OCI-M1 (cell line): ENCODE data around the gene SP7.
"Not testable (repeated sequence)": the region's sequence is repeated elsewhere in the genome, so short reads cannot be mapped to it uniquely, and the experiment has no call there.

Experiments
- DNase-seq: peaks from one replicate; lab custom pipeline; 2025; lab: John Stamatoyannopoulos, UW

The SP7 gene

DNA sequence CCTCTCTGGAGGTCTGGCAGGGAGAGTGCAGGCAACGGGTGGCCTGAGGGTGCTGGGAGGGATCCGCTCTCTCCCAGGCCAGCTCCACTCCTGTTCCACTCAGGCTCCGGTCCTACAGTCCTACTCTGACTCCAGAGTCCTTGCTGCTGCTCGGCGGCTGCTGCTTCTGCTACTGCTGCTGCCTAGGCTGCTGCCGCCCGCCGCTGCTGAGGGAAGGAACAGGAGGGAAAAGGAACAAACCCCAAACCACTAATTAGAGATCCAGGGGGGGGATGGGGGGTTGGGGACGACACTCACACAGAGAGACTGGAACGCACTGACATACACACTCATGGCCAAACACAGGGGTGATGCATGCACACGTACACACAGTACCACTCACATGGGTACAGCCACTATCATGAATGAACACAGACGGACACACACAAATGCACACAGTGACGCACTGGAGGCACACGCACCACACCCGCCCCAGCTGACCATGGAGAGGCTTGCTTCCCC, at the start of gene SP7:
SP7 (minus strand) TSS at position 174 of the 501 bp plus-strand sequence. CDS start 708 bp downstream, outside the sequence.
- DNase-seq: peak; percentile 43

DNA sequence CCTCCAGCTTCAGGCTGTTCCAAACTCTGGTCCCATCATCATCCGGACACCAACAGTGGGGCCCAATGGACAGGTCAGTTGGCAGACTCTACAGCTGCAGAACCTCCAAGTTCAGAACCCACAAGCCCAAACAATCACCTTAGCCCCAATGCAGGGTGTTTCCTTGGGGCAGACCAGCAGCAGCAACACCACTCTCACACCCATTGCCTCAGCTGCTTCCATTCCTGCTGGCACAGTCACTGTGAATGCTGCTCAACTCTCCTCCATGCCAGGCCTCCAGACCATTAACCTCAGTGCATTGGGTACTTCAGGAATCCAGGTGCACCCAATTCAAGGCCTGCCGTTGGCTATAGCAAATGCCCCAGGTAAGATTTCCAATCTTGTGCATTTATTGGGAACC, 47.1 kb upstream of the SP7 start:
- DNase-seq: no peak

DNA sequence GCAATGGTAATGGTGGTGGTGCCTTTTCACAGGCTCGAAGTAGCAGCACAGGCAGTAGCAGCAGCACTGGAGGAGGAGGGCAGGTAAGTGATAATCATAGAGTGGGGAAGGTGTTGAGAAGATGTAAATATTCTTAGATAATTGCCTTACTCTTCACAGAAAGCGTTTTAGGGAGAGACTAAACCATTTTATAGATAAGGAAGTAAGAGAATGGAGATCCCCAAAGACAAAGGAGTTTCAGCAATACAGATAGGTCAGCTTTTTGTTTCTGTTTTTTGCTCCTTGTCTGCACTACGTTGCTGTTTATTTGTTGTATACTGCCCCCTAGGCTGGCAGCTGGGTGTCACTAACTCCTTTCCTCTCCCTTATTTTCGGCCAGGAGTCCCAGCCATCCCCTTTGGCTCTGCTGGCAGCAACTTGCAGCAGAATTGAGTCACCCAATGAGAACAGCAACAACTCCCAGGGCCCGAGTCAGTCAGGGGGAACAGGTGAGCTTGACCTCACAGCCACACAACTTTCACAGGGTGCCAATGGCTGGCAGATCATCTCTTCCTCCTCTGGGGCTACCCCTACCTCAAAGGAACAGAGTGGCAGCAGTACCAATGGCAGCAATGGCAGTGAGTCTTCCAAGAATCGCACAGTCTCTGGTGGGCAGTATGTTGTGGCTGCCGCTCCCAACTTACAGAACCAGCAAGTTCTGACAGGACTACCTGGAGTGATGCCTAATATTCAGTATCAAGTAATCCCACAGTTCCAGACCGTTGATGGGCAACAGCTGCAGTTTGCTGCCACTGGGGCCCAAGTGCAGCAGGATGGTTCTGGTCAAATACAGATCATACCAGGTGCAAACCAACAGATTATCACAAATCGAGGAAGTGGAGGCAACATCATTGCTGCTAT, 45.8 kb upstream of the SP7 start:
- DNase-seq: peak; percentile 81

DNA sequence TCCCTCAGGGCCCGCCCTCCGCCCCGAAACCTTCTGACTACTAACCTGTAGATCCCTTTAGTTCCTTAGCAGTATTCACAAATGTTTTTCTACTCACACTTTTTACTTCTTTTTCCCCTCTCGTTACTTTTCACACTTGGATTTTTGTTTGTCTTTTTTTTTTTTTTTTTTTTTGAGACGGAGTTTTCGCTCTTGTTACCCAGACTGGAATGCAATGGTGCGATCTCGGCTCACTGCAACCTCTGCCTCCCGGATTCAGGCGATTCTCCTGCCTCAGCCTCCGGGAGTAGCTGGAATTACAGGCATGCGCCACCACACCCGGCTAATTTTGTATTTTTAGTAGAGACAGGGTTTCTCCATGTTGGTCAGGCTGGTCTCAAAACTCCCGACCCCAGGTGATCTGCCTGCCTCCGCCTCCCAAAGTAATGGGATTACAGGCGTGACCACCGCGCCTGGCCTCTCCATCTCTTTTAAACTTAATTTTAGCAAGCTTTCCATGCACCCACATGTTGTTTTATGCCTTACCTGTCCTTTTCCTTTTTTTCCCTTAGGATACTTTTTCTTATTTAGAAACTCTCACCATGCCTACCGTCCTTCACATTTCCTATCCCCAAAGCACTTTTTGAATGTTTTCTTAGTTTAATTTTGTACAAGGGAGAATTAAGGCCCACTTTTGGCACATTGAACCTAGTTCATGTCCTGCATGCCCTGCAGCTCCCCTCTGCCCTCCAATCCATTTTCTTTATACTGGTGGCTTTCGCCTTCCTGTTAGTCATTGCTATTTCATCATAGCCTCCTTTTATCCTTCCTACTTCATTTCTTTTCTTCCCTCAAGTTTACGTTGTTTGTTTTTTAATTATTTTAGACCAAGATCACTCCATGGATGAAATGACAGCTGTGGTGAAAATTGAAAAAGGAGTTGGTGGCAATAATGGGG, 44.9 kb upstream of the SP7 start:
- DNase-seq: no peak

DNA sequence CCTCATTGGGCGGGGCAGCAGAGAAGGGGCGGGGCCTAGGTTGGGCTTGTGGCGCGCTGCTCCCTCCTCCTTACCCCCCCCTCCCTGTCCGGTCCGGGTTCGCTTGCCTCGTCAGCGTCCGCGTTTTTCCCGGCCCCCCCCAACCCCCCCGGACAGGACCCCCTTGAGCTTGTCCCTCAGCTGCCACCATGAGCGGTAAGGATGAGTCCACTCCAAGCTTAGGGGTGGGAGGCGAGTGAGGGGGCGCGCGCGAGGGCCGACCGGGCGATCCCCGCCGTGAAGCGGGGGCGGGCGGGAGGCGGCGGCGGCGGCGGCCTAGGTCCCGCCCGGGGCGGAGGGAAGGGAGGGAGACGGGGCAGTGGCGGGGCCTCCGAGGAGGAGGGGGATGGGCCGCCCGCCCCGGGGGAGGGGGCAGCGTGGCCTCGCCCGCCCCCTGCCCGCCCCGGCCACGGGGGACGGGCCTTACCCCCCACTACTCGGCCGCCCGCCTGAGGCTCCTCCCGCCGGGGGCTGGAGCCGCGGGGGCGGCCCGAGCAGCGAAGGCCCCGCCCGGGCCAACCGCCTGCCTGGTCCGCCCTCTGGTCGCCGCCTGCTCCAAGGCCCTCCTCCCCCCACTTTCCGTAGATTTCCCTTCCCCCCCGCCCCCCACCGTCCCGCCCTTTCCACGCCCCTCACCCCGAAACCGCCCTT, 44.1 kb upstream of the SP7 start, which contains the start of gene SP1:
SP1 (plus strand) TSS at position 73 of the 690 bp plus-strand sequence; CDS start at position 189, 116 bp downstream.
- DNase-seq: peak; percentile 91

DNA sequence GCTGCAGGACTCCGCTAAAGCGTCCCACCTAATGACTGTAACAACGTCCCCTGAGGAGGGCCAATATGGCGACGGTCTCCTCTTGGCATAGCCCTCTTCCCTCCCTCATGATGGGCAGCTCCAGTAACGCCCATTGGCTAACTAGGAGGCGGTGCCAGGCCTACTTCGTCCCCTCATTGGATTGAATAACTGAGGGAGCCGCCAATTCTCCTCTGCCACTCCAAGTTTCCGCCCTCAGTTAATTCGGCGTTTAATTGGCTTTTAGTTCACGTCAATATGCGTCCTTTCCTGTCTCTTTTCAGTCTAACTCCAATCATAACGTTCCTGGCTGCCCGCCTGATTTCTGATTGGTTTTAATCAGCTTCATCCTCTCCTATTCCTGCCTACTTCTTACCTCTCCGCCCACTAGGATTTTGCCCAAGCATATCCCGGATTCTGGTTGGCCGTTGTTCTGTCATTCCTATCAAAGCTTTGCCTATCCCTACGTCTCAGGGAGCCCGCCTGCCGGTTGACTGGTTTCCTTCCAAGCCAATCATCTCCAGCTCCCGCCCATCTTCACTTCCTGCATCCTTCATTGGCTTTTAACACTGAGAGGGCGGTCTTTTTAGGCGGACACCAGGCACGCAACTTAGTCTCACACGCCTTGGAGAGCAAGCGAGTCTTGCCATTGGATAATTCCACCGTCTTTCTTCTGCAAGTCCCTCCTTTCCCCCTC, 43.4 kb upstream of the SP7 start:
- peak; percentile 100 for DNase-seq

DNA sequence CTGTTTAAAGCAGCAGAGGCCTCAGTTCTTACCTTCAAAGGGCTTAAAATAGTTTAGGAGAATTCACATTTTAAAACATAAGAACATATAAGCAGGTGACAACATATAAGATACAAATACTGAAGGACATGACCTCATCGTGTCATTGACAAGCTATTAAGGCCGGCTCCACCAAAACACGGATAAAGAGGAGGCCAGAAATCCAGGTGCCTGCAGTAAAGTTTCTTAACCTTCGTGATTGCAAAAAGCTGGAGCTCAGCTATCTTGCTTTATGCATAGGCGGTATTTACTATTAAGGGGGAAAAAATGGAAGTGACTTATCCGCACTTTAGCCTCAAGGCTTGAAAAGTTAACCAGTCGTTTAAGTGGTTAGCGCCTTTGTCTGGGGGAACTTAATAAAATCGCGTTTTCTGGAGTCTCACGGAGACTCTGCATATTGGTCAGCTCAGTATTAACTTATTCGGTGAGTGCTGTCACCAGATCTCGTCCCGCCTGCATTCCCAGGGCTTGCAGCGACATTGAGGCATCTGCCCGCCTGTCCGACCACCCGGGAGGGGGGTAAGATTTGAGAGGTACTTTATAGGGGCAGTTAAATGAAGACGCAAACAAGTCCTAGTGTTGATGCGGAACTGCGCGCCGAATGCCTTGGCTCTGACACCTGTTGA, 42.7 kb upstream of the SP7 start:
- peak; percentile 77 for DNase-seq

DNA sequence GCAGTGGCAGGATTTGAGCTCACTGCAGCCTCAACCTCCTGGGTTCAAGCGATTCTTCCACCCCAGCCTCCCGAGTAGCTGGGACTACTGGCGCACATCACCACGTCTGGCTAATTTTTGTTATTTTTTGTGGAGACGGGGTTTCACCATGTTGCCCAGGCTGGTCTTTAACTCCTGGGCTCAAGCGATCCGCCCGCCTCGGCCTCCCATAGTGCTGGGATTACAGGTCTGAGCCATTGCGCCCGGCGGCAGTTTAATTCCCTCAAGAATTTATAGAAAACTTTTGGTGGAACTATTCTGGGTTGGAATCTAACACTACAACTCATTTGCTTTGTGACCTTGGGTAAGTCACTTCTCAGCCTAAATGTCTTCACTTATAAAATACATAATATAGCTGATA, 42.1 kb upstream of the SP7 start:
- DNase-seq: no peak

DNA sequence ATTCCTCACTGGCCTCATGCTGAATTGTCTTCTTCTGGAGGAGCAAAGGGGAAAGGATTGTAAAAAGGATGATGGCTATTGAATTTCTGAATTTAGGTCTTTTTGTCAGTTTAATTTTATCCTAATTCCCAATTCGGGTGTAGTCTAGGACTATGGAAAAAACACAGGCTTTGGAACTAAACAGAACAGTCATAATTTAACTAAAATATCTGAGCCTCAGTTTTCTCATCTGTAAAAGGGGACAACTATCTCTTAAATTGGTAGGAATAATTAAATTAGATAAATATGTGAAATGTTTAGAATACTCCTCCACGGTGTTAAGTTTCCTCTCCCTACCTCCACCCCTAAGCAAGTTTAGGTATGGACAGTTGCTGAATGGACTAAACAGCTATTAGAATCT, 40.6 kb upstream of the SP7 start:
- no peak for DNase-seq

DNA sequence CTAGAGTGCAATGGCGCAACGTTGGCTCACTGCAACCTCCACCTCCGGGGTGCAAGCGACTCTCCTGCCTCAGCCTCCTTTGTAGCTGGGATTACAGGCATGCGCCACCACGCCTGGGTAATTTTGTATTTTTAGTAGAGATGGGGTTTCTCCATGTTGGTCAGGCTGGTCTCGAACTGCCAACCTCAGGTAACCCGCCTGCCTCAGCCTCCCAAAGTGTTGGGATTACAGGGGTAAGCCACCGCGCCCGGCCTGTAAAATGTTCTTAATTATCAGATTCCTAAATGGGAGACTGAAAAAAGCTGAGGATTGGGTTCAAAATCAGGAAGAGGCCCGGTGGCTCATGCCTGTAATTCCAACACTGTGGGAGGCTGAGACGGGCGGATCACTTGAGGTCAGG, 38.1 kb upstream of the SP7 start:
- DNase-seq: not testable (repeated sequence)

DNA sequence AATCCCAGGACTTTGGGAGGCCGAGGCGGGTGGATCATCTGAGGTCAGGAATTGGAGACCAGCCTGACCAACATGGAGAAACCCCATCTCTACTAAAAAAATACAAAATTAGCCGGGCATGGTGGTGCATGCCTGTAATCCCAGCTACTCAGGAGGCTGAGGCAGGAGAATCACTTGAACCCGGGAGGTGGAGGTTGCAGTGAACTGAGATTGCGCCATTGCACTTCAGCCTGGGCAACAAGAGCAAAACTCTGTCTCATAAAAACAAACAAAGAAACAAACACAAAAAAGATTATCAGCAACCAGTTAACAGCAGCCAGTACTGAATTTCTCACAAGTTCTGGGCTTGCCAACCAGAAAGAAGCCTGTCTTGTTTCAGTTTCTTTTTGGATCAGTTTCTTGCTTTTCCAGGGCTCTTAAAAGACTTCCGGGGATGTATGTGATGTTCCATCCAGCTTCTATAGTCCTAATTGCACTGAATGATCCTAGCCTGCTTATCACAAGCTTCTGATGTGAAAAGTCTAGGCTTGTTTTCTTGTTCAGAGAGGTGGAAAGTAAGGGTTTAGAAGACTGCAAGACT, 37.5 kb upstream of the SP7 start:
- DNase-seq: not testable (repeated sequence)

DNA sequence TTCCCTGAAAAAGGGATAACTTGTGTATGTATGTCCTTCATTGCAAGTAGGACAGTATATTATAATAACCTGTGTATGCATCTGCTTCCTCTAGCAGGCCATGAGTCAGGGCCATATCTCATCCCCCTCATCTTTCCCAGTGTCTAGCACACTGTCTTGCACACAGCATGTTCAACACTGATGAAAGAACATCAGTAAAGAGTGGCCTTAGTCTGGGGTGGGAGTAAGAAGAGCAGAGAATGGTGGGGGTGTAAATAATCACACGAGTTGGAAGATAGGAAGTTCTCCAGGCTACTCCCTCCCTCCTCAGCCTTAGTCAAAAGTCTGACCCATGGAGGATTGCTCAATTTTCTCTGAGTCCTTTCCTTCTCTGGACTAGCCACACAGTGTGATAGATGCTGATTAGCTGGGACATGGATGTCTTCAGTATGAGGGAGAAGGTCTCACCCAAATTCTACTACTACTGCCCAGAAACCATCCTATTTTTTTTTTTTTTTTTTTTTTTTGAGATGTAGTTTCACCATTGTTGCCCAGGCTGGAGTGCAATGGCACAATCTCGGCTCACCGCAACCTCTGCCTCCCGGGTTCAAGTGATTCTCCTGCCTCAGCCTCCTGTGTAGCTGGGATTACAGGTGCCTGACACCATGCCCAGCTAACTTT, 29.2 kb upstream of the SP7 start:
- DNase-seq: peak; percentile 68

DNA sequence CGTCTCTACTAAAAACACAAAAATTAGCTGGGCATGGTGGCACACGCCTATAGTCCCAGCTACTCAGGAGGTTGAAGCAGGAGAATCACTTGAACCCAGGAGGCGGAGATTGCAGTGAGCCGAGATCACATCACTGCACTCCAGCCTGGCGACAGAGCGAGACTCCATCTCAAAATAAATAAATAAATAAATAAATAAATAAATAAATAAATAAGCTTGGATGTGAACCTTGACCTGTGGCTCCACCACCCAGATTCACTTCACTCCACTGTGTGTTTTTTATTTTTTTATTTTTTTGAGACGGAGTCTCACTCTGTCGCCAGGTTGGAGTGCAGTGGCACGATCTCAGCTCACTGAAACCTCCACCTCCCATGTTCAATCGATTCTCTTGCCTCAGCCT, 25.5 kb upstream of the SP7 start:
- not testable (repeated sequence) for DNase-seq

DNA sequence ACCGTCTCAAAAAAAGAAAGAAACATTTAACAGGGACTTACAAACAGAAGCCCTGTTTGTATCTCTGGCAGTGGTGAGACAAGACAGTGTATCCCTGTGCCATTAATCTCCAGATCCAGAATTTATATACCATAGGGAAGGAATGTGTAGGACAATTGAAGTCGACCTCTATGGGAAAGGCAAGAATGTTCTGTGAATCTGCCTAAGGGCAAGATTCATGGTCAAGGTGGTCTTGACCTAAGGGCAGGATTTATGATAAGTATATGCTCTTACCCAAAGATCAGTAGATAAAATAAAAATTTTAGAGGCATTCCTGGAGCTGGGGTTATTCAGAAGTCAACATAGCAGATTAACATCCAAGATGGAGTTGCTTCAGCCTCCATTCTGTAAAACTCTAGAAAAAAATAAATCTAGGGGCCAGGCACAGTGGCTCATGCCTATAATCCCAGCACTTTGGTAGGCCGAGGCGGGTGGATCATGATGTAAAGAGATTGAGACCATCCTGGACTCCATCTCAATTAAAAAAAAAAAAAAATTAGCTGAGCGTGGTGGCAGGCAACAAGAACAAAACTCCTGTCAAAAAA, 22.8 kb upstream of the SP7 start:
- DNase-seq: no peak

DNA sequence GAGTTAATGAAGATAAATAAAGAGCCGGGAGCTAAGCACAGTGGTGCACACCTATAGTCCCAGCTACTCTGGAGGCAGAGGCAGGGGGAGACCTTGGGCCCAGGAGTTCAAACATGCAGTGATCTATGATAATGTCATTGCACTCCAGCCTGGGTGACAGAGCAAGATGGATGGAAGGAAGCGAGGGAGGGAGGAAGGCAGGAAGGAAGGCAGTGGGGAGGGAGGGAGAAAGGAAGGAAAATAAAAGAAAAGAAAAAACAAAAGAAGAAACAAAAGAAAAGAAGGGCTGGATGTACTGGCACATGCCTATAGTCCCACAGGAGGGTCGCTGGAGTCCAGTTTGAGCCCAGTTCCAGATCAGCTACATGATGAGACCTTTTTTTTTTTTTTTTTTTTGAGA, 19.0 kb upstream of the SP7 start:
- no peak for DNase-seq

DNA sequence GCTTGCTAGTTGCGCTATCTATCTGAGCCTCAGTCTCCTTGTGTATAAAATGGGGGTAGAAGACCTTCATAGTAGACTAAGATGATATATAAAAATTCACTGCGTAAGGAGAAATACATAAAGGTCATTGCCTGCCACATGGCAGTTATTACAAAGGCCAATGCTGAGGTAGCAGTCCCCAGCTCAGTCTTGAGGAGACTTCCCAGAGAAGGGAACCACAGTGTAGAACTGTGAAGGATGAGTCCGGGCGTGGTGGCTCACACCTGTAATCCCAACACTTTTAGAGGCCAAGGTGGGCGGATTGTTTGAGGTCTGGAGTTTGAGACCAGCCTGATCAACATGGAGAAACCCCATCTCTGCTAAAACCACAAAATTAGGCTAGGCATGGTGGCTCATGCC, 17.1 kb upstream of the SP7 start:
- no peak for DNase-seq

DNA sequence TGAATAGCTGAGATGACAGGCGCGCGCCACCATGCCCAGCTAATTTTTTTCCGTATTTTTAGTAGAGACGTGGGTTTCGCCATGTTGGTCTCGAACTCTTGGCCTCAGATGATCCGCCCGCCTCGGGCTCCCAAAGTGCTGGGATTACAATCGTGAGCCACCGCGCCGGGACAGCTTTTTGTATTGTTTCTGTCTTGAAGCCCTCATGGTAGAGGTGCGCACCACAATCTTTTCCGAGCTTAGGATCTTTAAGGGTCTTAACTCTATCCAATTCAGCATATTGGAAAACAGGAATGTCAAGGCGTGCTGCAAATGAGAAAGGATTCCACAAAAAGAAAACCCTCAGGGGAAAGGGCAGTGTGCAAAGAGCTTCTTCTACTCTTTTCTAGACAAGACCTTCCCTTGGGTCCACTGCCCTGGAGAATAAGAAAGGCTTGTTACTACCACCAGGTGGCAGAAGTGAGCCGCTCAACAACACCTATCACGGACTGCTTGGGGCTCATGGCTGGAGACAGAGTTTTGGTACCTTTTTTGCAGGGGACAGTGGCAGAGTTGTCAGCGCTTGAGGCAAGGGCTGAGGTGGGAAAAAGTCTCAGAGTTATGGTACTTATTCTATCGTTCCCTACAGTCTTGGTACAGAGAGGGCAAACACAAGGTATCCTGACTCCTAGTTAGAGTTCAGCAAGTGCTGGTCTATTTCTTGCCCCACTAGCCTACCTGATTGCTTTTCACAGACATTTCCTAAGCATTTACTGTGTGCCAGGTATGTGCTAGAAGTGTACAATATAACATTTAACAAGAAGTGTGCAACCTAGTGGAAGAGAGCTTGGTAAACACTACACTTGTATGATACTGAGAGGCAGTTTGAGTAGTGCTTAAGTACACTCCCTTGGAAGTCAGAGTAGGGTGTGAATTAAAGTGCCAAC, 16.4 kb upstream of the SP7 start:
- DNase-seq: peak; percentile 94

DNA sequence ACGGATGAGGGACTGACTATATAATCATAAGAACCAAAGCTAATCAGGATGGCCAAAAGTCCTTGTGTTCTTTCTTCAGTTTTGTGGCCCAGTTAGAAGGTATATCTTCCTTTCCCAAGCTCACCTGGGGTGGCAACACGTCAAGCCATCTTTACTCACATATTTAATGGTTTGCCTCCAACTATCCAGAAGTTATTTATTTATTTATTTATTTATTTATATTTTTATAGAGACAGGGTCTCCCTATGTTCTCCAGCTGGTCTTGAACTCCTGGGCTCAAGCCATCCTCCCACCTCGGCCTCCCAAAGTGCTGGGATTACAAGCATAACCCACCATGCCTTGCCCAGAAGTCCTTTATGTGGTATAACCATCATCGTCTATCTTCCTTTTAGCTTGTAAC, 11.8 kb upstream of the SP7 start:
- DNase-seq: no peak
